ENCODE measurements around the gene RHOJ. TPM values are rescaled to one million over a fixed set of nuclear protein-coding genes. Genes with fewer than 3 reads are reported as not detected.
"Not testable (repeated sequence)": the region's sequence is repeated elsewhere in the genome, so short reads cannot be mapped to it uniquely, and the experiment has no call there.

The RHOJ gene
- total RNA-seq, 2 experiments from 2014 or later: not detected

GRCh38 chr14:63295231-63295685 lies 91.0 kb downstream of the RHOJ start:
- POLR2A ChIA-PET: no interaction called here
- CTCF ChIA-PET: no interaction called here
- no peaks in the 10 kb centered on the region for H3K9me3 Mint-ChIP-seq
- no peak for DNase-seq
- intact Hi-C loops (cut with micrococcal nuclease): loop anchor here (10.0 kb wide), 1 partner anchor 1530 kb away; the partner anchor contains the start of gene SNAPC1
- no peak overlapping the region for H3K27ac Mint-ChIP-seq
- no peaks in the 10 kb centered on the region for H3K36me3 Mint-ChIP-seq
- peaks cover 13% of the 10 kb centered on the region for H3K4me1 Mint-ChIP-seq (ENCODE audit: low read depth)
- H3K27me3 Mint-ChIP-seq: peaks cover 21% of the 10 kb centered on the region
- H3K4me3 Mint-ChIP-seq: no peak overlapping the region

- ChIA-PET POLR2A (interaction anchor here (0.7 kb wide), 1 partner anchor 573 kb away, joined by 5 read pairs; no protein-coding TSS in a partner anchor), CTCF (interaction anchor here (0.7 to 1.2 kb wide), 2 partner anchors 12 to 246 kb away, joined by 3 read pairs; no protein-coding TSS in a partner anchor)
- Mint-ChIP-seq H3K4me3 (no peak overlapping the region), H3K4me1 (ENCODE audit: low read depth) (peaks cover 13% of the 10 kb centered on the region), H3K9me3 (no peaks in the 10 kb centered on the region), H3K36me3 (no peaks in the 10 kb centered on the region), H3K27ac (no peak overlapping the region), H3K27me3 (peaks cover 16% of the 10 kb centered on the region)
- intact Hi-C loops (cut with micrococcal nuclease): loop anchor here (1.0 to 10.0 kb wide), 2 partner anchors 13 to 1531 kb away; partner anchors contain the start of gene SNAPC1
- peak; percentile 48 for DNase-seq
Observed at GRCh38 chr14:63296060-63296563, 91.9 kb downstream of the RHOJ start.

- H3K4me3 Mint-ChIP-seq: no peak overlapping the region
- no peak for DNase-seq
- ChIA-PET CTCF (interaction anchor here (2.2 kb wide), 1 partner anchor 11 kb away, joined by 8 read pairs; no protein-coding TSS in a partner anchor), POLR2A (no interaction called here)
- H3K9me3 Mint-ChIP-seq: no peaks in the 10 kb centered on the region
- no peak overlapping the region for H3K27ac Mint-ChIP-seq
- intact Hi-C loops (cut with micrococcal nuclease): loop anchor here (10.0 kb wide), 1 partner anchor 1533 kb away; the partner anchor contains the start of gene SNAPC1
- no peaks in the 10 kb centered on the region for H3K36me3 Mint-ChIP-seq
- H3K4me1 Mint-ChIP-seq (ENCODE audit: low read depth): peaks cover 13% of the 10 kb centered on the region
- peaks cover 14% of the 10 kb centered on the region for H3K27me3 Mint-ChIP-seq
Observed at GRCh38 chr14:63297372-63298063, 93.3 kb downstream of the RHOJ start.

GRCh38 chr14:63299351-63300110 lies 95.3 kb downstream of the RHOJ start:
- no peak for DNase-seq
- Mint-ChIP-seq H3K27ac (no peak overlapping the region), H3K27me3 (peaks cover 13% of the 10 kb centered on the region), H3K4me3 (no peak overlapping the region), H3K4me1 (ENCODE audit: low read depth) (peaks cover 13% of the 10 kb centered on the region), H3K36me3 (no peaks in the 10 kb centered on the region), H3K9me3 (no peaks in the 10 kb centered on the region)
- POLR2A ChIA-PET: no interaction called here
- CTCF ChIA-PET: interaction anchor here (2.2 kb wide), 1 partner anchor 9 kb away, joined by 8 read pairs; no protein-coding TSS in a partner anchor
- intact Hi-C loops (cut with micrococcal nuclease): loop anchor here (10.0 kb wide), 1 partner anchor 1535 kb away; the partner anchor contains the start of gene SNAPC1

- Mint-ChIP-seq H3K27me3 (peaks cover 11% of the 10 kb centered on the region), H3K36me3 (no peaks in the 10 kb centered on the region), H3K27ac (no peak overlapping the region), H3K4me1 (ENCODE audit: low read depth) (peaks cover 9% of the 10 kb centered on the region), H3K4me3 (no peak overlapping the region), H3K9me3 (no peaks in the 10 kb centered on the region)
- ChIA-PET CTCF (no interaction called here), POLR2A (no interaction called here)
- DNase-seq: no peak
- intact Hi-C loops (cut with micrococcal nuclease): no loop called here
Observed at GRCh38 chr14:63300854-63301253, 96.6 kb downstream of the RHOJ start.

GRCh38 chr14:63301891-63302534 lies 97.8 kb downstream of the RHOJ start:
- H3K27me3 Mint-ChIP-seq: peaks cover 10% of the 10 kb centered on the region
- ChIA-PET CTCF (no interaction called here), POLR2A (no interaction called here)
- intact Hi-C loops (cut with micrococcal nuclease): no loop called here
- DNase-seq: no peak
- no peaks in the 10 kb centered on the region for H3K36me3 Mint-ChIP-seq
- H3K9me3 Mint-ChIP-seq: no peaks in the 10 kb centered on the region
- no peak overlapping the region for H3K4me3 Mint-ChIP-seq
- H3K27ac Mint-ChIP-seq: no peak overlapping the region
- peaks cover 3% of the 10 kb centered on the region for H3K4me1 Mint-ChIP-seq (ENCODE audit: low read depth)

GRCh38 chr14:63304429-63304828 lies 100.2 kb downstream of the RHOJ start:
- H3K4me1 Mint-ChIP-seq (ENCODE audit: low read depth); DNase-seq; CTCF ChIA-PET; H3K9me3 Mint-ChIP-seq; H3K27ac Mint-ChIP-seq; H3K36me3 Mint-ChIP-seq; POLR2A ChIA-PET; H3K4me3 Mint-ChIP-seq; intact Hi-C loops (cut with micrococcal nuclease); H3K27me3 Mint-ChIP-seq: not testable (repeated sequence)

- no peaks in the 10 kb centered on the region for H3K9me3 Mint-ChIP-seq
- H3K36me3 Mint-ChIP-seq: no peaks in the 10 kb centered on the region
- no peak overlapping the region for H3K4me3 Mint-ChIP-seq
- ChIA-PET POLR2A (no interaction called here), CTCF (interaction anchor here (0.6 to 2.2 kb wide), 6 partner anchors 11 to 473 kb away, joined by 3 to 8 read pairs (median 4); no protein-coding TSS in a partner anchor)
- intact Hi-C loops (cut with micrococcal nuclease): no loop called here
- no peaks in the 10 kb centered on the region for H3K4me1 Mint-ChIP-seq (ENCODE audit: low read depth)
- no peak overlapping the region for H3K27ac Mint-ChIP-seq
- peaks cover 9% of the 10 kb centered on the region for H3K27me3 Mint-ChIP-seq
- no peak for DNase-seq
Observed at GRCh38 chr14:63308723-63309317, 104.6 kb downstream of the RHOJ start.

GRCh38 chr14:63318835-63319234 lies 114.6 kb downstream of the RHOJ start, which contains the start of gene GPHB5:
Gene GPHB5 (minus strand): TSS chr14:63318935. CDS start chr14:63317849, 1,086 bp downstream.
- CTCF ChIA-PET: no interaction called here
- peaks cover 18% of the 10 kb centered on the region for H3K27me3 Mint-ChIP-seq
- no peaks in the 10 kb centered on the region for H3K36me3 Mint-ChIP-seq
- no peaks in the 10 kb centered on the region for H3K9me3 Mint-ChIP-seq
- H3K4me3 Mint-ChIP-seq: no peak within 1 kb of the TSS
- intact Hi-C loops (cut with micrococcal nuclease): no loop called here
- POLR2A ChIA-PET: no interaction called here
- DNase-seq: no peak
- H3K4me1 Mint-ChIP-seq (ENCODE audit: low read depth): no peaks in the 10 kb centered on the region
- H3K27ac Mint-ChIP-seq: no peak within 1 kb of the TSS

GRCh38 chr14:63322472-63322871 lies 118.2 kb downstream of the RHOJ start:
- Mint-ChIP-seq H3K36me3 (no peaks in the 10 kb centered on the region), H3K4me1 (ENCODE audit: low read depth) (no peaks in the 10 kb centered on the region), H3K27me3 (peaks cover 13% of the 10 kb centered on the region), H3K9me3 (no peaks in the 10 kb centered on the region), H3K4me3 (no peak overlapping the region), H3K27ac (no peak overlapping the region)
- POLR2A ChIA-PET: no interaction called here
- DNase-seq: no peak
- intact Hi-C loops (cut with micrococcal nuclease): no loop called here
- CTCF ChIA-PET: interaction anchor here (1.1 kb wide), 1 partner anchor 14 kb away, joined by 3 read pairs; no protein-coding TSS in a partner anchor

GRCh38 chr14:63322897-63323573 lies 118.8 kb downstream of the RHOJ start:
- Mint-ChIP-seq H3K4me3 (no peak overlapping the region), H3K27ac (no peak overlapping the region), H3K36me3 (no peaks in the 10 kb centered on the region), H3K27me3 (peaks cover 10% of the 10 kb centered on the region), H3K4me1 (ENCODE audit: low read depth) (no peaks in the 10 kb centered on the region), H3K9me3 (no peaks in the 10 kb centered on the region)
- intact Hi-C loops (cut with micrococcal nuclease): no loop called here
- ChIA-PET POLR2A (no interaction called here), CTCF (interaction anchor here (1.1 kb wide), 1 partner anchor 15 kb away, joined by 3 read pairs; no protein-coding TSS in a partner anchor)
- no peak for DNase-seq

Data from activated CD4-positive, alpha-beta memory T cell treated with anti-CD3 and anti-CD28 coated beads for 36 hours (primary cell).